Smooth muscle cell (in vitro differentiated cells): ENCODE results near the gene RASGRF2. TPM values are rescaled to one million over a fixed set of nuclear protein-coding genes. Genes with fewer than 3 reads are reported as not detected.
A peak's percentile ranks its signal among the peaks of the same experiment; 100 is the strongest.
"Not testable (repeated sequence)": the region's sequence is repeated elsewhere in the genome, so short reads cannot be mapped to it uniquely, and the experiment has no call there.

Experiments
- DNase-seq: peaks from one replicate; lab custom pipeline; 2025; ENCODE audit not compliant: unreplicated experiment; lab: John Stamatoyannopoulos, UW
- H2AFZ ChIP-seq: fragments of 200-600 bp; sonication (generic); 2 replicates; pipeline ENCODE4 v1.6.0; 2016; ENCODE audit warnings: antibody characterized with exemption, low read depth, mild to moderate bottlenecking
- H3F3A ChIP-seq: fragments of 200-600 bp; sonication (generic); 2 replicates; pipeline ENCODE4 v1.6.0; 2017; ENCODE audit warnings: antibody characterized with exemption, low read depth
- H3K27ac ChIP-seq: fragments of 200-600 bp; sonication (generic); 2 replicates; pipeline ENCODE4 v1.5.1; 2016; ENCODE audit warnings: low read depth, mild to moderate bottlenecking
- H3K27me3 ChIP-seq: fragments of 200-600 bp; sonication (generic); 2 replicates; pipeline ENCODE4 v1.6.1; 2016; ENCODE audit warnings: low read depth, mild to moderate bottlenecking
- H3K36me3 ChIP-seq: fragments of 200-600 bp; sonication (generic); 2 replicates; pipeline ENCODE4 v1.5.1; 2016; ENCODE audit warnings: low read depth
- H3K4me1 ChIP-seq: fragments of 200-600 bp; sonication (generic); 2 replicates; pipeline ENCODE4 v1.5.1; 2016; ENCODE audit warnings: low read depth
- H3K4me2 ChIP-seq: fragments of 200-600 bp; sonication (generic); 2 replicates; pipeline ENCODE4 v1.6.0; 2016; ENCODE audit warnings: mild to moderate bottlenecking
- H3K4me3 ChIP-seq: fragments of 200-600 bp; sonication (generic); 2 replicates; pipeline ENCODE4 v1.5.1; 2016; ENCODE audit warnings: mild to moderate bottlenecking
- H3K79me2 ChIP-seq: fragments of 200-600 bp; sonication (generic); 2 replicates; pipeline ENCODE4 v1.6.0; 2016; ENCODE audit warnings: low read depth, mild to moderate bottlenecking
- H3K9ac ChIP-seq: fragments of 200-600 bp; sonication (generic); 2 replicates; pipeline ENCODE4 v1.6.0; 2016; ENCODE audit warnings: low read depth
- H3K9me3 ChIP-seq: fragments of 200-600 bp; sonication (generic); replicated peaks from 2 replicates; pipeline ENCODE4 v1.5.1; 2016; ENCODE audit warnings: low read depth
- H4K20me1 ChIP-seq: fragments of 200-600 bp; sonication (generic); 2 replicates; pipeline ENCODE4 v1.6.0; 2016; ENCODE audit warnings: low read depth
- WGBS: methylation state at CpG from one replicate; pipeline ENCODE4 v1.1.7; 2016; ENCODE audit warnings: low lambda C conversion rate; 5-methylcytosine and 5-hydroxymethylcytosine counted together
- polyA plus RNA-seq: library from polyadenylated mRNA; unstranded; fragments of >200 nt; fragmentation: Nextera tagmentation; extraction: Ambion mirVana; gene quantifications from 2 replicates; pipeline ENCODE4 v1.2.1, GENCODE V29; 2016
- small RNA-seq: library from RNA; depleted of rRNA; stranded (forward); fragments of <200 nt; gene quantifications from one replicate; pipeline ENCODE3, GENCODE V24; 2014
- total RNA-seq: library from RNA; depleted of rRNA; stranded (reverse); fragments of >200 nt; gene quantifications from 2 replicates; pipeline ENCODE4 v1.2.3, GENCODE V29; 2014
- TF ChIP-seq, protein P1 (sequence below): fragments of 200-600 bp; sonication (generic); IDR thresholded peaks from 2 replicates; pipeline ENCODE4 v1.5.1; 2017; ENCODE audit warnings: borderline replicate concordance, mild to moderate bottlenecking, antibody characterized with exemption; ENCODE audit not compliant: insufficient read depth, poor library complexity, severe bottlenecking

Gene RASGRF2
- total and polyA plus RNA-seq, 2 experiments from 2014 or later = 11.1 to 24.7 TPM

DNA sequence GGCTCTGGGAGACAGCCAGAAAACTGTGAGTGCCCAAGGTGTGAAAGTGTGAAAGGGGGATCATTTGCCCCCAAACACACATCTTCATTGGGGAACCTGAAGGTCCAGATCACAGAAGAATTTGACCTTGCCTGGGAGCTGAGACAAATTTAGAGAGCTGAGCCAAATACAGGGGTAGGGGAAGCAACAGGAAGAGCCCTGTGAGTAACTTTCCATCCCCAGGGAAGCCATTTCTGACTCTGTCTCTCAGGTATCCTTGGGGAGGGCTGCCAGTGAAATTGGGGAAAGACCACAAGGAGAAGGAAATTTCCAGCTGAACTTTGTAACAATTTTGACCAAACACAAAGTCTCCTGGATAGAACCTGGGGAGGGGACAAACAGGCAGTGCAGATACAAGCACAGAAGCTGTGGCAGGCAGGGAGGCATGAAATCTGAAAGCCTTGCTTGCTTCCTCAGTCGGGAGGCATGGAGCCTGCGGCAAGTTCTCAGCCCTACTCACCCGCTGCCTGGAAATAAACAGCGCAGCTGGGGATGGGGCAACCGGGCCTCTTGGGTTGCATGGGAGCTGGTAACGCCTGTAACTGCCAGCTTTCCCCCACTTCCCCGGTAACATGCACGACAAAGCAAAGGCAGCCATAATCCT, 309.7 kb downstream of the RASGRF2 start:
- TF ChIP-seq, protein P1, sequence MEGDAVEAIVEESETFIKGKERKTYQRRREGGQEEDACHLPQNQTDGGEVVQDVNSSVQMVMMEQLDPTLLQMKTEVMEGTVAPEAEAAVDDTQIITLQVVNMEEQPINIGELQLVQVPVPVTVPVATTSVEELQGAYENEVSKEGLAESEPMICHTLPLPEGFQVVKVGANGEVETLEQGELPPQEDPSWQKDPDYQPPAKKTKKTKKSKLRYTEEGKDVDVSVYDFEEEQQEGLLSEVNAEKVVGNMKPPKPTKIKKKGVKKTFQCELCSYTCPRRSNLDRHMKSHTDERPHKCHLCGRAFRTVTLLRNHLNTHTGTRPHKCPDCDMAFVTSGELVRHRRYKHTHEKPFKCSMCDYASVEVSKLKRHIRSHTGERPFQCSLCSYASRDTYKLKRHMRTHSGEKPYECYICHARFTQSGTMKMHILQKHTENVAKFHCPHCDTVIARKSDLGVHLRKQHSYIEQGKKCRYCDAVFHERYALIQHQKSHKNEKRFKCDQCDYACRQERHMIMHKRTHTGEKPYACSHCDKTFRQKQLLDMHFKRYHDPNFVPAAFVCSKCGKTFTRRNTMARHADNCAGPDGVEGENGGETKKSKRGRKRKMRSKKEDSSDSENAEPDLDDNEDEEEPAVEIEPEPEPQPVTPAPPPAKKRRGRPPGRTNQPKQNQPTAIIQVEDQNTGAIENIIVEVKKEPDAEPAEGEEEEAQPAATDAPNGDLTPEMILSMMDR = no peak
- no peak overlapping the region for H3K4me3 ChIP-seq
- H3K4me1 ChIP-seq = peaks cover 8% of the 10 kb centered on the region
- H3K27me3 ChIP-seq = no peaks in the 10 kb centered on the region
- 87% methylated on average over 8 of the region's 8 CpGs for WGBS
- H3K9ac ChIP-seq = peak overlapping the region; percentile 6
- no peaks in the 10 kb centered on the region for H3F3A ChIP-seq
- no peak for DNase-seq
- peaks cover 5% of the 10 kb centered on the region for H4K20me1 ChIP-seq
- peak overlapping the region; percentile 84 for H3K27ac ChIP-seq
- H3K36me3 ChIP-seq = peaks cover 3% of the 10 kb centered on the region
- peaks cover 64% of the 10 kb centered on the region for H3K79me2 ChIP-seq
- H3K4me2 ChIP-seq = no peak overlapping the region
- peaks cover 6% of the 10 kb centered on the region for H3K9me3 ChIP-seq
- no peak overlapping the region for H2AFZ ChIP-seq

- H3K4me3 ChIP-seq, H3K4me1 ChIP-seq, H3K27me3 ChIP-seq, H3K4me2 ChIP-seq, H4K20me1 ChIP-seq, H3K9me3 ChIP-seq, DNase-seq, H2AFZ ChIP-seq, H3K27ac ChIP-seq, H3F3A ChIP-seq, H3K9ac ChIP-seq, H3K36me3 ChIP-seq: not testable (repeated sequence)
- H3K79me2 ChIP-seq = peaks cover 69% of the 10 kb centered on the region
- WGBS = 95% methylated on average over 2 of the region's 2 CpGs
These were observed 310.3 kb downstream of the RASGRF2 start for GRCh38 chr5:81270394-81271027.

Small RNA genes lying within 50 kb of the gene (small RNA-seq; reads per million reads assigned to genes)
- 0.13 reads per million for gene AC026436.1
